Common myeloid progenitor, CD34-positive (primary cell): ENCODE data around the gene MIS18BP1.
"Not testable (repeated sequence)": the region's sequence is repeated elsewhere in the genome, so short reads cannot be mapped to it uniquely, and the experiment has no call there.

Source experiments
- CTCF ChIA-PET: fragments of 350-600 bp; sonication (Branson Sonifier 250); formaldehyde crosslinking; loops from one replicate; lab custom pipeline; 2021; ENCODE audit warnings: antibody characterized with exemption; lab: Charles Lee
- POLR2A ChIA-PET: fragments of 350-600 bp; sonication (Branson Sonifier 250); formaldehyde crosslinking; loops from one replicate; lab custom pipeline; 2021; ENCODE audit warnings: antibody characterized with exemption; lab: Charles Lee
- DNase-seq, 3 donors: peaks; one replicate each; pipeline versions ENCODE4 v3.0.0 to v3.0.0-alpha.2; 2013
- H3K27ac ChIP-seq, 2 experiments: 1 replicate in 1 of 2; 2 replicates in 1 of 2; pipeline ENCODE4 v1.7.0; 2013; ENCODE audit warnings: inconsistent platforms in 2 of 2, low read length in 2 of 2, mild to moderate bottlenecking in 2 of 2, low read depth in 1 of 2, moderate library complexity in 1 of 2; ENCODE audit not compliant: severe bottlenecking in 2 of 2, insufficient read depth in 1 of 2, poor library complexity in 1 of 2
- H3K27me3 ChIP-seq, 5 experiments: replicated peaks in 2 of 5; 1 replicate in 3 of 5; 2 replicates in 2 of 5; pipeline versions ENCODE4 v1.6.1 to v1.7.0; 2013; ENCODE audit warnings: low read length in 4 of 5, mild to moderate bottlenecking in 2 of 5, moderate library complexity in 2 of 5, inconsistent platforms in 1 of 5; ENCODE audit not compliant: insufficient read depth in 5 of 5, control insufficient read depth in 4 of 5
- H3K36me3 ChIP-seq, 4 experiments: 1 replicate in 2 of 4; 2 replicates in 2 of 4; pipeline versions ENCODE4 v1.6.1 to v1.7.0; 2013; ENCODE audit warnings: low read length in 3 of 4, control low read depth in 1 of 4, mild to moderate bottlenecking in 1 of 4; ENCODE audit not compliant: control insufficient read depth in 4 of 4, insufficient read depth in 4 of 4
- H3K4me1 ChIP-seq, 4 experiments: 1 replicate in 3 of 4; 2 replicates in 1 of 4; pipeline versions ENCODE4 v1.6.1 to v1.7.1; 2013; ENCODE audit warnings: low read length in 3 of 4, mild to moderate bottlenecking in 3 of 4, control low read depth in 1 of 4, inconsistent platforms in 1 of 4, moderate library complexity in 1 of 4; ENCODE audit not compliant: control insufficient read depth in 4 of 4, insufficient read depth in 4 of 4; ENCODE audit errors: control extremely low read depth in 1 of 4
- H3K4me3 ChIP-seq, 7 experiments: 1 replicate in 4 of 7; 2 replicates in 3 of 7; pipeline versions ENCODE4 v1.5.1 to v1.7.0; 2013; ENCODE audit warnings: mild to moderate bottlenecking in 7 of 7, low read length in 6 of 7, moderate library complexity in 6 of 7, inconsistent platforms in 2 of 7, low read depth in 2 of 7, control low read depth in 1 of 7; ENCODE audit not compliant: insufficient read depth in 4 of 7, control insufficient read depth in 1 of 7; ENCODE audit errors: extremely low read depth in 1 of 7
- H3K9me3 ChIP-seq, 5 experiments: 1 replicate in 4 of 5; 2 replicates in 1 of 5; pipeline versions ENCODE4 v1.6.1 to v1.7.1; 2013; ENCODE audit warnings: low read length in 4 of 5, mild to moderate bottlenecking in 2 of 5, inconsistent platforms in 1 of 5, low read depth in 1 of 5, moderate library complexity in 1 of 5; ENCODE audit not compliant: control insufficient read depth in 4 of 5, insufficient read depth in 2 of 5; ENCODE audit errors: control extremely low read depth in 1 of 5
- WGBS: methylation state at CpG from one replicate; pipeline ENCODE4 v1.1.5; 2013; ENCODE audit not compliant: insufficient coverage; 5-methylcytosine and 5-hydroxymethylcytosine counted together

MIS18BP1 gene

GRCh38 chr14:45281731-45282400, 28.9 kb upstream of the MIS18BP1 start:
- H3K4me1 ChIP-seq, H3K36me3 ChIP-seq, H3K27me3 ChIP-seq, H3K4me3 ChIP-seq, POLR2A ChIA-PET, H3K27ac ChIP-seq, CTCF ChIA-PET, DNase-seq: not testable (repeated sequence)
- WGBS = 90% methylated on average over 12 of the region's 12 CpGs
- H3K9me3 ChIP-seq = peaks cover 0 to 13% (median 4%) of the 10 kb centered on the region in 5 experiments

GRCh38 chr14:45271858-45272537, 19.0 kb upstream of the MIS18BP1 start:
- POLR2A ChIA-PET = no interaction called here
- WGBS = no CpG with 5 or more reads among the region's 6 CpGs
- CTCF ChIA-PET = interaction anchor here (7.7 kb wide), 1 partner anchor 18 kb away, joined by 104 read pairs; the partner anchor contains the start of gene MIS18BP1

GRCh38 chr14:45270031-45270430, 17.0 kb upstream of the MIS18BP1 start:
- H3K4me1 ChIP-seq = no peaks in the 10 kb centered on the region
- no peak for DNase-seq
- H3K4me3 ChIP-seq = no peak overlapping the region
- 100% methylated on average over 1 of the region's 1 CpG for WGBS
- CTCF ChIA-PET = interaction anchor here (0.9 to 7.7 kb wide), 6 partner anchors 9 to 367 kb away, joined by 3 to 104 read pairs (median 4); partner anchors contain the start of gene MIS18BP1
- no peaks in the 10 kb centered on the region for H3K9me3 ChIP-seq
- H3K36me3 ChIP-seq = no peaks in the 10 kb centered on the region
- no peak overlapping the region for H3K27ac ChIP-seq
- POLR2A ChIA-PET = interaction anchor here (0.7 kb wide), 1 partner anchor 1287 kb away, joined by 4 read pairs; no protein-coding TSS in a partner anchor
- H3K27me3 ChIP-seq = no peaks in the 10 kb centered on the region

More at GRCh38 chr14:45271858-45272537, 19.0 kb upstream of the MIS18BP1 start:
- DNase-seq = no peak
- Histone ChIP-seq H3K27ac (no peak overlapping the region), H3K9me3 (no peaks in the 10 kb centered on the region), H3K4me1 (no peaks in the 10 kb centered on the region), H3K27me3 (no peaks in the 10 kb centered on the region), H3K36me3 (no peaks in the 10 kb centered on the region), H3K4me3 (no peak overlapping the region)

GRCh38 chr14:45267071-45267470, 14.1 kb upstream of the MIS18BP1 start:
- no peaks in the 10 kb centered on the region for H3K36me3 ChIP-seq
- H3K27me3 ChIP-seq = no peaks in the 10 kb centered on the region
- no peak overlapping the region for H3K27ac ChIP-seq
- ChIA-PET POLR2A (no interaction called here), CTCF (interaction anchor here (0.9 to 7.7 kb wide), 6 partner anchors 13 to 370 kb away, joined by 3 to 104 read pairs (median 4); partner anchors contain the start of gene MIS18BP1)
- H3K9me3 ChIP-seq = peaks cover 0 to 3% (median 0%) of the 10 kb centered on the region in 5 experiments
- no peak for DNase-seq
- H3K4me1 ChIP-seq = no peaks in the 10 kb centered on the region
- no peak overlapping the region for H3K4me3 ChIP-seq

- no peaks in the 10 kb centered on the region for H3K27me3 ChIP-seq
- 100% methylated on average over 2 of the region's 4 CpGs for WGBS
- no peaks in the 10 kb centered on the region for H3K36me3 ChIP-seq
- no peak overlapping the region for H3K27ac ChIP-seq
- peaks cover 4 to 19% (median 8%) of the 10 kb centered on the region in 5 experiments for H3K9me3 ChIP-seq
- no peak for DNase-seq
- ChIA-PET POLR2A (no interaction called here), CTCF (interaction anchor here (1.0 to 1.5 kb wide), 3 partner anchors 10 to 61 kb away, joined by 3 read pairs; no protein-coding TSS in a partner anchor)
- H3K4me1 ChIP-seq = no peaks in the 10 kb centered on the region
- H3K4me3 ChIP-seq = no peak overlapping the region
Observed at GRCh38 chr14:45262637-45263036, 9.6 kb upstream of the MIS18BP1 start.

- Histone ChIP-seq H3K27me3 (no peaks in the 10 kb centered on the region), H3K4me3 (no peak overlapping the region), H3K4me1 (no peaks in the 10 kb centered on the region), H3K36me3 (no peaks in the 10 kb centered on the region), H3K9me3 (peaks cover 7 to 29% (median 12%) of the 10 kb centered on the region in 5 experiments), H3K27ac (no peak overlapping the region)
- no peak for DNase-seq
- CTCF ChIA-PET = interaction anchor here (0.7 to 1.5 kb wide), 4 partner anchors 9 to 348 kb away, joined by 3 to 4 read pairs (median 3); no protein-coding TSS in a partner anchor
- 71% methylated on average over 1 of the region's 2 CpGs for whole genome bisulfite sequencing
- POLR2A ChIA-PET = no interaction called here
Observed at GRCh38 chr14:45261209-45261608, 8.2 kb upstream of the MIS18BP1 start.

- no peak for DNase-seq
- peaks cover 7 to 29% (median 12%) of the 10 kb centered on the region in 5 experiments for H3K9me3 ChIP-seq
- no peaks in the 10 kb centered on the region for H3K27me3 ChIP-seq
- ChIA-PET POLR2A (no interaction called here), CTCF (interaction anchor here (1.0 to 12.4 kb wide), 2 partner anchors 10 to 44 kb away, joined by 3 to 104 read pairs; no protein-coding TSS in a partner anchor)
- no peaks in the 10 kb centered on the region for H3K36me3 ChIP-seq
- H3K4me1 ChIP-seq = peaks cover 0 to 4% (median 1%) of the 10 kb centered on the region in 4 experiments
- no CpG with 5 or more reads among the region's 3 CpGs for WGBS
- no peak overlapping the region for H3K4me3 ChIP-seq
- H3K27ac ChIP-seq = no peak overlapping the region
Observed at GRCh38 chr14:45258805-45259204, 5.8 kb upstream of the MIS18BP1 start.
